Stimulated activated naive CD4-positive, alpha-beta T cell (primary cell): ENCODE data around the gene TMEM270.
A peak's percentile ranks its signal among the peaks of the same experiment; 100 is the strongest.
"Not testable (repeated sequence)": the region's sequence is repeated elsewhere in the genome, so short reads cannot be mapped to it uniquely, and the experiment has no call there.

Source experiments
- DNase-seq, 6 experiments: peaks; one replicate each; lab custom pipeline; 2025; lab: John Stamatoyannopoulos, UW

TMEM270 gene

GRCh38 chr7:73860859-73861258, at the start of gene TMEM270:
Gene TMEM270 (plus strand): TSS chr7:73861159. CDS start chr7:73861195, 36 bp downstream.
- DNase-seq = no peak

DNA sequence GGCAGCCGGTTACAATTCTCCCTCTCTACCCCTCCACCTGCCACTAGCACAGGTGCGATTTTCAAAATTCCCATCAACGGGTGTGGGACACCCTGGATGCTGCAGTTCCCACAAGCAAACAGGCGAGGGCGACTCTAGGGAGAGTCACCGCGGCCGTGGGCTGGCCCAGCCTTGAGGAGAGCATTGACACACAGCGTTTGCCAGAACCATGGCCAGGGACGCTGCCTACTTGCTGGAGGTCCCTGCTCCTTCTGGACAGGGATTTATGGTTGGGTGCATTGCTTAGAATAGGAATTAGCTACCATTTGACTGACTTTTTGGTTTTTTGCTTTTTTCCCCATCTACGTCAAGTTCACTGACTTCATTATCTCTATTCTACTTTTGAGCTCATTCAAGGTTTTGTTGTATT, 49.2 kb upstream of the TMEM270 start:
- DNase-seq = peak in 4 of 6 experiments; percentile 11 to 26 (median 19)

GRCh38 chr7:73812996-73813395, 48.0 kb upstream of the TMEM270 start:
- DNase-seq = no peak

DNA sequence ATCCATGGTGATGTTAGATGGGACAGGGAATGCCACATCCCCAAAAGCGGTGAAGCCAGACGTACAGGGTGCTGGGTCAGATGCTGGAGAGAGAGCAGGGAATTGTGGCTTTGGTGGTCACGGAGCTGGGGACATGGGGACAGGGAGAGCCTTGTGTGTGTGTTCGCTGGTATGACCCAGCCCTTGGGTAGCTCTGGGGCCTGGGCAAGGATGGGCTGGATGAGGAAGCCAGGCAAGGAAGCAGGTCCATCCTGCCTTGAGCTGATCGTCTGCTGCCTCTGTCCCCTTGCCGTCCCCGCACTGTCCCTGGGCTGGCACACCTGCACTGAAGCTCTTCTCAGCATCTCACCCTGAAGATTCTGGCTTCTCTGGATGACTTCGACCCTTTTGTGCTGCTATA, 45.5 kb upstream of the TMEM270 start:
- no peak for DNase-seq

- DNase-seq = no peak
These were observed 43.8 kb upstream of the TMEM270 start for GRCh38 chr7:73817121-73817520.

GRCh38 chr7:73820013-73820412, 40.9 kb upstream of the TMEM270 start:
- DNase-seq = no peak

GRCh38 chr7:73821597-73822285, 39.2 kb upstream of the TMEM270 start:
- DNase-seq = not testable (repeated sequence)

- DNase-seq = no peak
These were observed 38.4 kb upstream of the TMEM270 start for GRCh38 chr7:73822319-73823173.

GRCh38 chr7:73823257-73823656, 37.7 kb upstream of the TMEM270 start:
- no peak for DNase-seq

DNA sequence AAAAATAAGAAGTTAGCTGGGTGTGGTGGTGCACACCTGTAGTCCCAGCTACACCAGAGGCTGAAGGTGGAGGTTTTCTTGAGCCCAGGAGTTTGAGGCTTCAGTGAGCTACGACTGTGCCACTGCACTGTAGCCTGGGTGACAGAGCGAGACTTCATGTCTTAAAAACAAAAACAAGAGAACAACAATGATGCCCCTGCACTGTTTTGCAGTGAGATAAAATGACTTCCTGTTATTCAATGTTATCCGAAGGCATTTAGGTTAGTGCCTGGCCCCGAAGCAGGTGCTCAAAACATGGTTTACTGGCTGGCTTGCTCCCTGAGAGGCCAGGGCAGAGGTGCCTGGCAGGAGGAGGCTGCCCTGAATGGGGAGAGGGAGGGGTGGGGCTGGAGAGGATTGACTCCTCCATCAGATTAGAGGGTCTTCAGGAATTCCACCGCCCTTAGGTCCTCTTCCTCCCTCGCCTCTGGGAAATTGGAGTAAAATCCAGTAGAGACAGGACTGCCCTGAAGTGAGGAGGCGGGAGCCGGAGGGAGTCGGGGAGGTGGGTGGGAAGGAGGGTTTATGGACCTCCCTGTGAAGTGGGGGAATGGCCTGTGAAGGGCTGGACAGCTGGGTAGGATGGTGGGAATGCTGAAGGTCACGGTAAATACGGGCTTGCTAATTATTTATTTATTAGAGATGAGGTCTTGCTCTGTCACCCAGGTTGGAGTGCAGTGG, 36.9 kb upstream of the TMEM270 start:
- DNase-seq = no peak

DNA sequence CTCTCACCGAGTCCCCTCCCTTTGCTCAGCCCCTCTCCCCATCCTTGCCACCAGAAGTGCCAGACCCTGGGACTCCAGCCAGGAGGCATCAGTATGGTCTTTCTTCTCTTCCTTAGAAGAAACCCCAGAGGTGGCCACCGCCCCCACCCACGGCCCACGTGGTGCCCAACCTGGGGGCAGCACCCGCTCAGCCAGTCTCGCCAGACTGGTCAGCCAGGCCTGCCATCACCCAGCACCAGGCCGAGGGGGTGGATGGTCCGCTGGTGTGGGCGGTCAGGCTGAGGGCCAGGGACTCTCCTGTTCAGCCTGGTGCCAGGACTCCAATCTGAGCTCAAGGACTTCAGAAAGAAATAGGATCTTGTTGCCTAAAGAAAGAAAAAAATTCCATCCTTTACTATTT, 36.0 kb upstream of the TMEM270 start:
- no peak for DNase-seq

- DNase-seq = no peak
These were observed 33.3 kb upstream of the TMEM270 start for GRCh38 chr7:73827567-73828106.

- no peak for DNase-seq
These were observed 32.7 kb upstream of the TMEM270 start for GRCh38 chr7:73828107-73828803.

GRCh38 chr7:73828972-73829371, 32.0 kb upstream of the TMEM270 start:
- no peak for DNase-seq

DNA sequence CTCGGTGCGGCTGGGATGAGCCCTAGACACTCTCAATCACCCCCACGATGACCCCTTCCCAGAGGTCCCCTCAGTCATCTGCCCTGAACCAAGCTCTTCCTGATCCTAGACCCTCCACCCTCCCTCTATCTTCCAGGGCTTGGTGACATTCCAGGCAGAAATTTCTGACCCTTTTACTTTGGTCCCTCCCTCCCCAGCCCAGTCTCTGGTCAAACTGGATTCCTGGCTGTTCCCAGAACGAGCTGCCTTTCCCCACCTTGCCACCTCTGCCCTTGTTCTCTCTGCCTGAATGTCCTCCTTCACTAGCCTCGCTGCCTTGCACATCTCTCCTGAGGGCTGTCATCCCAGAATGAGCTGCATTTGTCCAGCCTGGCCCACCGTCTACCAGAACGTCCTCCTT, 31.5 kb upstream of the TMEM270 start:
- DNase-seq = no peak

GRCh38 chr7:73829921-73830680, 30.9 kb upstream of the TMEM270 start:
- DNase-seq = no peak

DNA sequence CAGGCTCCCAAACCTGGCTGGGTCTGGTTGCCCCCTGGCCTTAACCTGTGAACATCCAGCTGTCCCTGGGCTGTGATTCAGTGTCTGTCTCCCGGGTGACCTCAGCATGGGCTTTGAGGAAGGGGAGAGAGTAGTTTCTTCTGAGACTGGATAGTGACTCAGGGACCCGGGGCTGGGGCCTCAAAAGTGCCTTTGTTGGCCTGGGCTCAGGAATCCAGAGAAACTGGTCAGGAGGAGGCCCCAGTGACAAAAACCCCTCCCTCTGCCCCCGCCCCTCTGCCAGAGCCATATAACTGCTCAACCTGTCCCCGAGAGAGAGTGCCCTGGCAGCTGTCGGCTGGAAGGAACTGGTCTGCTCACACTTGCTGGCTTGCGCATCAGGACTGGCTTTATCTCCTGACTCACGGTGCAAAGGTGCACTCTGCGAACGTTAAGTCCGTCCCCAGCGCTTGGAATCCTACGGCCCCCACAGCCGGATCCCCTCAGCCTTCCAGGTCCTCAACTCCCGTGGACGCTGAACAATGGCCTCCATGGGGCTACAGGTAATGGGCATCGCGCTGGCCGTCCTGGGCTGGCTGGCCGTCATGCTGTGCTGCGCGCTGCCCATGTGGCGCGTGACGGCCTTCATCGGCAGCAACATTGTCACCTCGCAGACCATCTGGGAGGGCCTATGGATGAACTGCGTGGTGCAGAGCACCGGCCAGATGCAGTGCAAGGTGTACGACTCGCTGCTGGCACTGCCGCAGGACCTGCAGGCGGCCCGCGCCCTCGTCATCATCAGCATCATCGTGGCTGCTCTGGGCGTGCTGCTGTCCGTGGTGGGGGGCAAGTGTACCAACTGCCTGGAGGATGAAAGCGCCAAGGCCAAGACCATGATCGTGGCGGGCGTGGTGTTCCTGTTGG, 30.0 kb upstream of the TMEM270 start, which contains the start of gene CLDN4:
Gene CLDN4 (plus strand): TSS at position 316 of the 903 bp plus-strand sequence. CDS start 206 bp downstream, at position 522.
- no peak for DNase-seq

GRCh38 chr7:73831584-73831833, 29.4 kb upstream of the TMEM270 start:
- DNase-seq = no peak

DNA sequence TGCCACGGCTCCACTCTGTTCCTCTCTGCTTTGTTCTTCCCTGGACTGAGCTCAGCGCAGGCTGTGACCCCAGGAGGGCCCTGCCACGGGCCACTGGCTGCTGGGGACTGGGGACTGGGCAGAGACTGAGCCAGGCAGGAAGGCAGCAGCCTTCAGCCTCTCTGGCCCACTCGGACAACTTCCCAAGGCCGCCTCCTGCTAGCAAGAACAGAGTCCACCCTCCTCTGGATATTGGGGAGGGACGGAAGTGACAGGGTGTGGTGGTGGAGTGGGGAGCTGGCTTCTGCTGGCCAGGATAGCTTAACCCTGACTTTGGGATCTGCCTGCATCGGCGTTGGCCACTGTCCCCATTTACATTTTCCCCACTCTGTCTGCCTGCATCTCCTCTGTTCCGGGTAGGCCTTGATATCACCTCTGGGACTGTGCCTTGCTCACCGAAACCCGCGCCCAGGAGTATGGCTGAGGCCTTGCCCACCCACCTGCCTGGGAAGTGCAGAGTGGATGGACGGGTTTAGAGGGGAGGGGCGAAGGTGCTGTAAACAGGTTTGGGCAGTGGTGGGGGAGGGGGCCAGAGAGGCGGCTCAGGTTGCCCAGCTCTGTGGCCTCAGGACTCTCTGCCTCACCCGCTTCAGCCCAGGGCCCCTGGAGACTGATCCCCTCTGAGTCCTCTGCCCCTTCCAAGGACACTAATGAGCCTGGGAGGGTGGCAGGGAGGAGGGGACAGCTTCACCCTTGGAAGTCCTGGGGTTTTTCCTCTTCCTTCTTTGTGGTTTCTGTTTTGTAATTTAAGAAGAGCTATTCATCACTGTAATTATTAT, 28.9 kb upstream of the TMEM270 start:
- no peak for DNase-seq
